Neutrophil (primary cell): ENCODE results near the gene ITLN1.
A peak's percentile ranks its signal among the peaks of the same experiment; 100 is the strongest.

ENCODE experiments used
- H3K27ac ChIP-seq: fragments of 200-600 bp; sonication (generic); 2 replicates; pipeline ENCODE4 v1.5.1; 2016; ENCODE audit warnings: mild to moderate bottlenecking, moderate library complexity
- H3K27me3 ChIP-seq: fragments of 200-600 bp; sonication (generic); 2 replicates; pipeline ENCODE4 v1.6.0; 2016; ENCODE audit warnings: mild to moderate bottlenecking
- H3K36me3 ChIP-seq: fragments of 200-600 bp; sonication (generic); 2 replicates; pipeline ENCODE4 v1.5.1; 2017
- H3K4me1 ChIP-seq, 2 experiments: fragments of 200-600 bp in 1 of 2; sonication (generic) in 1 of 2; 1 replicate in 1 of 2; 2 replicates in 1 of 2; pipeline versions ENCODE4 v1.5.1 to v1.6.1; 2013 to 2016; ENCODE audit warnings: low read depth in 1 of 2, low read length in 1 of 2, mild to moderate bottlenecking in 1 of 2, moderate library complexity in 1 of 2; ENCODE audit not compliant: control insufficient read depth in 1 of 2, insufficient read depth in 1 of 2
- H3K4me3 ChIP-seq, 2 experiments: fragments of 200-600 bp in 1 of 2; sonication (generic) in 1 of 2; 1 replicate in 1 of 2; 2 replicates in 1 of 2; pipeline ENCODE4 v1.5.1; 2013 to 2016; ENCODE audit warnings: low read depth in 1 of 2, low read length in 1 of 2, mild to moderate bottlenecking in 1 of 2, moderate library complexity in 1 of 2
- H3K9me3 ChIP-seq: fragments of 200-600 bp; sonication (generic); 2 replicates; pipeline ENCODE4 v1.5.1; 2016
- TF ChIP-seq, protein P1 (sequence below): fragments of 200-600 bp; sonication (generic); IDR thresholded peaks from 2 replicates; pipeline ENCODE4 v1.5.1; 2016; ENCODE audit warnings: antibody characterized with exemption

Gene ITLN1

DNA sequence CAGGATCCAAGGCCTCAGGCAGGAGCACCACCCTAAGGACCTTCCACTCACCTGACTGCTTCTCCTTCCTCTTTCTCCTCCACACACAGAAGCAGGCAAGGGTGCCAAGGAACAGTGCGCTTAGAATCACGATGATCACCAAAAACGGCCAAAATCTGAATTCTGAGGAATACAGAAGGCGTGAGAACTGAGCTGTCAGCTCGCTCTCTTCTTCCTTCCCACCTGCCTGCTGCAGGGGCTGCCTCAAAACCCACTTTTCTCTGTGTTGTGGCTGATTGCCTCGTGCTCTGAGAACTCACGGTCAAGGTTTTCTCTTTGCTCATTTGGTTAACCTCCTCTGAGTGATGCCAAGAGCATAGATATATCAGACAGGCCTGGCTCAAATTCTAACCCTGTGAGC is 46.1 kb downstream of the ITLN1 start:
- H3K4me3 ChIP-seq, result no peak overlapping the region
- H3K27ac ChIP-seq, result no peak overlapping the region
- no peaks in the 10 kb centered on the region for H3K9me3 ChIP-seq
- TF ChIP-seq, protein P1, sequence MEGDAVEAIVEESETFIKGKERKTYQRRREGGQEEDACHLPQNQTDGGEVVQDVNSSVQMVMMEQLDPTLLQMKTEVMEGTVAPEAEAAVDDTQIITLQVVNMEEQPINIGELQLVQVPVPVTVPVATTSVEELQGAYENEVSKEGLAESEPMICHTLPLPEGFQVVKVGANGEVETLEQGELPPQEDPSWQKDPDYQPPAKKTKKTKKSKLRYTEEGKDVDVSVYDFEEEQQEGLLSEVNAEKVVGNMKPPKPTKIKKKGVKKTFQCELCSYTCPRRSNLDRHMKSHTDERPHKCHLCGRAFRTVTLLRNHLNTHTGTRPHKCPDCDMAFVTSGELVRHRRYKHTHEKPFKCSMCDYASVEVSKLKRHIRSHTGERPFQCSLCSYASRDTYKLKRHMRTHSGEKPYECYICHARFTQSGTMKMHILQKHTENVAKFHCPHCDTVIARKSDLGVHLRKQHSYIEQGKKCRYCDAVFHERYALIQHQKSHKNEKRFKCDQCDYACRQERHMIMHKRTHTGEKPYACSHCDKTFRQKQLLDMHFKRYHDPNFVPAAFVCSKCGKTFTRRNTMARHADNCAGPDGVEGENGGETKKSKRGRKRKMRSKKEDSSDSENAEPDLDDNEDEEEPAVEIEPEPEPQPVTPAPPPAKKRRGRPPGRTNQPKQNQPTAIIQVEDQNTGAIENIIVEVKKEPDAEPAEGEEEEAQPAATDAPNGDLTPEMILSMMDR, result no peak
- H3K4me1 ChIP-seq, result peaks cover 30 to 32% of the 10 kb centered on the region in 2 experiments
- no peaks in the 10 kb centered on the region for H3K27me3 ChIP-seq
- H3K36me3 ChIP-seq, result no peaks in the 10 kb centered on the region

DNA sequence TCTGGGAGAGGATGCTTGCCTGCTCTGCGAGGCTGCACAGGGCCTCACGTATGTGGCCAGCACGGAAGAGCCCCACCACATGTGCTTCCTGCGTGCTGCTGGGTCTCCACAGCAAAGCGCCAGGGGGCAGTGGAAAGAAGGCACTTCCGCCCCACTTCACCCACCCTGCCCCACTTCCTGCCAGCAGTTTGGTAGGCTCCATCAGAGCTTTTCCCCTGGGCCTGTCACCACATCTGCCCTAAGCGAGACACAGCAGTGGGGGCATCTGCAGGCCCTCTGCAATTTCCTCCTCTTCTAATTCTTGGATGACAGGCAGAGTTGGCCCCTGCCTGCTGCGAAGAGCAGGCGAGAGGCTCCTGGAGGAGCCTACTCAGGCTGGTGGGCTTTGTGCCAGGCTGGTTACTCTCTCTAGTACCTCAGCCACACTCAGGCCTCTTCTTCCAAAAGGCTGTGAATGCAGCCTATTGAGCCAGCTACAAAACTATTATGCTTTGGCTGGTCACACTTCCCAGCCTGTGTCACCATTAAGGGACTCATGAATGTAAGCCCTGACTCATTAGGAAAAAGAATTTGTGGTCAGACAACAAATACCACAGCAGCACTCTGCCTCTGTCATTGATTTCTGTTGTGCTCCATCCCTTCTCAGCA is 47.3 kb downstream of the ITLN1 start:
- TF ChIP-seq, protein P1, result no peak
- H3K27me3 ChIP-seq, result no peaks in the 10 kb centered on the region
- no peaks in the 10 kb centered on the region for H3K9me3 ChIP-seq
- H3K27ac ChIP-seq, result peak overlapping the region; percentile 58
- H3K36me3 ChIP-seq, result no peaks in the 10 kb centered on the region
- H3K4me3 ChIP-seq, result no peak overlapping the region
- peaks cover 30 to 32% of the 10 kb centered on the region in 2 experiments for H3K4me1 ChIP-seq

DNA sequence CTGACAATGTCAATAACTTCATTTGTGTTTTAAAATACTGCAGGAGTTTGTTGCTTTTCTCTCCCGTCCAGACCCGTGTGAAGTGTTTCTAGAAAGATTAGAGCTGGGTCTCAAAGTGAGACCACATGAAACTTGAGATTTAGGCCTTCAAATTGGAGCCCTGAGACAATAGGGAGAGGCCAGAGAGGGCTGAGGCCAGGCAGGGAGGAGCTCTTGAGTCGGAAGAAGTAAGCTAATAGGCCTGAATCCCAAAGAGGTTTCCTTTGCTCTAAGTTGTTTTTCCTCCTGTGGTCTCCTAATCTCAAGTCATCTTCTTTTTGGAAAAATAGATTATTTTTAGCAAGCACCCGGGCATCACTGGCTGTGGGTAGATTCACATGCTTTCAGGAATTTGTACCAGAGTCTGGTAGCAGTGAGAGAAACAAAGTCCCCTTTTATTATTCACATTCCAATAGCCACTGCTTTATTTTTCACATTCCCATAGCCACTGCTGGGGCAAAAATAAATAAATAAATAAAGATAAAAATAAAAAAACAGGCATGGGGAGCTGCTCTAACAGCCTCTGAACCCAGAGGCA is 47.9 kb downstream of the ITLN1 start:
- no peak overlapping the region for H3K4me3 ChIP-seq

DNA sequence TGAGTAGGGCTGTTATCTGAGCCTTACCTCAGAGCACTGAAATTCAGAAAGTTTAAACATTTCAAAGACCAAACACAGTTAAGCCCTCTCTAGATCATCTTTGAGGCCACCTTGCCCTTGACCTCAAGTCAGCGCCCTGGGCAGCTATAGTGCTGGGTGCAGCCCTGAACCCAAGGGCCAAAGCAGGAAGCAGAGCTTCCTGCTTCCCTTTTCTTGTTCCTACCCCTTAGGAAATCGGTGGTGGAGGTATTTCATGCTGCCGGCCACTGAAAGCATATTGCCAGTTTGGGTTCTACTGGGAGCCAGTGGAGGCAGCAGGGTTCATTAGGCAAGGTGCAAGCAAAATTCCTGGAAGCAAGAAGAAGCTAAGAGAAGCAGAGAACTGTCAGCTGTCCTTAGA is 48.4 kb downstream of the ITLN1 start:
- peaks cover 30 to 32% of the 10 kb centered on the region in 2 experiments for H3K4me1 ChIP-seq
- no peak overlapping the region for H3K4me3 ChIP-seq
- no peaks in the 10 kb centered on the region for H3K27me3 ChIP-seq

More for the DNA sequence above, 47.9 kb downstream of the ITLN1 start:
- Histone ChIP-seq H3K27me3 (no peaks in the 10 kb centered on the region), H3K9me3 (no peaks in the 10 kb centered on the region), H3K4me1 (peaks cover 30 to 32% of the 10 kb centered on the region in 2 experiments), H3K36me3 (no peaks in the 10 kb centered on the region), H3K27ac (peak overlapping the region; percentile 58)
- TF ChIP-seq, protein P1, result no peak

DNA sequence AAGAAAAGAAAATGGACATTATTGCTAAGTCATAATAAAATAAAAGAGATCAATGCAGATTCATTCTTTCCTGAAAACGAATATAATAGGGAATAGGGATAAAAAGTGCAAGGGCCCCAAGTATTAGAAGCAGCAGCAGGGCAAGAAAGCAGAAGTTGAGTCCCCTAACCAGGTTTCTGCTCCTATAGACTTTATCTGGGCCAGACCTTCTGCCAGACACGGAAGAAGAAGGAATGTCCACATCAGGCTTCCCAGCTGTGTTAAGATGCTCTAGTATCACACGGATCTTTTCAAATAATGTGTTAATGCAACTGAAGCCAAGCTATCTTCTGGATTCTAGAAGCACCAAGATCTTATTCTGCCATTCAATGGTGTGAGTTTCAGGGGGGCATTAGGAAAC is 49.2 kb downstream of the ITLN1 start:
- H3K4me3 ChIP-seq, result no peak overlapping the region
- H3K36me3 ChIP-seq, result no peaks in the 10 kb centered on the region
- no peaks in the 10 kb centered on the region for H3K9me3 ChIP-seq
- H3K27ac ChIP-seq, result peak overlapping the region; percentile 58
- peaks cover 30 to 32% of the 10 kb centered on the region in 2 experiments for H3K4me1 ChIP-seq
- TF ChIP-seq, protein P1, result no peak
- no peaks in the 10 kb centered on the region for H3K27me3 ChIP-seq

More for the DNA sequence above, 48.4 kb downstream of the ITLN1 start:
- no peaks in the 10 kb centered on the region for H3K36me3 ChIP-seq
- TF ChIP-seq, protein P1, result no peak
- H3K27ac ChIP-seq, result peak overlapping the region; percentile 58
- H3K9me3 ChIP-seq, result no peaks in the 10 kb centered on the region
